Dedifferentiated amniotic fluid mesenchymal stem cell (primary cell): ENCODE results near the gene CPO.
"Not testable (repeated sequence)": the region's sequence is repeated elsewhere in the genome, so short reads cannot be mapped to it uniquely, and the experiment has no call there.

Experiments
- DNase-seq: peaks from one replicate; pipeline ENCODE4 v3.0.0-alpha.2; 2016; ENCODE audit errors: extremely low spot score

CPO gene, protein sequence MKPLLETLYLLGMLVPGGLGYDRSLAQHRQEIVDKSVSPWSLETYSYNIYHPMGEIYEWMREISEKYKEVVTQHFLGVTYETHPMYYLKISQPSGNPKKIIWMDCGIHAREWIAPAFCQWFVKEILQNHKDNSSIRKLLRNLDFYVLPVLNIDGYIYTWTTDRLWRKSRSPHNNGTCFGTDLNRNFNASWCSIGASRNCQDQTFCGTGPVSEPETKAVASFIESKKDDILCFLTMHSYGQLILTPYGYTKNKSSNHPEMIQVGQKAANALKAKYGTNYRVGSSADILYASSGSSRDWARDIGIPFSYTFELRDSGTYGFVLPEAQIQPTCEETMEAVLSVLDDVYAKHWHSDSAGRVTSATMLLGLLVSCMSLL

DNA sequence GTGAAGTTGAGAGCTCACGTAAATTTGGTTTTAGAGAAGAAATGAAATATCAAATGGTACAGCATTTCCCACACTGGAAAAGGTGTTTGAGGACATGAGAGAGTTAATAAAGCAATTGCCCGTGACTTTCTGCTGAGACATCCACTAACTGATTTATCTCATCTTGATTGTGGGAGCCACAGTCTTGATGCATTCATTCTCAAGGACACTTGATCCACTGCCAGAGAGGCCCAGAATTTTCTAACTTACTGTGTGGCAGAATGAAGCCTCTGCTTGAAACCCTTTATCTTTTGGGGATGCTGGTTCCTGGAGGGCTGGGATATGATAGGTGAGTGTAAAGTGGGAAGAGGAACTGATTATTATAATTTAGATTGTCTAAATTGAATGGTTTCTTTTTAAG, at the start of gene CPO:
Gene CPO, plus strand, starts transcription at position 179 of the 400 bp plus-strand sequence. Its CDS starts 82 bp downstream, at position 261.
- no peak for DNase-seq

- DNase-seq: no peak
Observed at GRCh38 chr2:206890179-206890578, 49.1 kb upstream of the CPO start.

DNA sequence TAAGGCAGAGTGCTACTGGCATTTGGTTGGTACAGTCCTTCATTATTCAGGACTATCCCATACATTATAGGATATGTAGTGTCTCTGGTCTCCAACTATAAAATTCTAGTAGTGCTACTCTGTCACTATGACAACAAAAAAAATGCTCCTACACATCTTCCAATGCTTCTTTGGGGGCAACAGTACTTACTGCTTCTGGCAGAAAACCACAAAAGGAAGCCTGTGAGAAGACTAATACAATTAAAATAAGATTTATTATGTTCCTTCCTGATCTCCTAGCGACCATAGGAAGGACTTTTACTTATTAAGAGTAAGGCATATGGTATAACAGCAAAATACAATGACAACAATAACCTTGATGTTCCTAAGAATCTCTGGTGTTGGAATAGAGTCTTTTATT, 48.4 kb upstream of the CPO start:
- DNase-seq: no peak

DNA sequence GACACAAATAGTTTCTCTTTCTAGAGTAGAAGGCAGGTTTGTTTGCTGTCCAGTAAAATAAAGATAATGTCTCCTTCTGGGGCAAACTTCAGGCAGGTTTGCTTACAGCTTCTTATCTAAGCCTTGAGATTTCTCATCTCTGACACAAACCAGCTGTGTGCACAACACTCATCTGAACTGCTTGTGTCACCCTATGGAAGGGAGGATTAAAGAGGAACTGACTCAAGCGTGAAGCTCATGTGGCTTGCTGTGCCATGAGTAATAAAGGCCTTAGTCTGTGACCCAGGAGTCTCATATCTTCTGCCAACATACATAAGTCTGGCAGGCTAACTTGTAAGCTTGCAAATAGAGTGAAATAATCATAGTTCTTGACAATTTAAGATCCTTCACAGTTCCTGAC, 24.2 kb upstream of the CPO start:
- peak; percentile 84 for DNase-seq

GRCh38 chr2:206918263-206918662, 21.1 kb upstream of the CPO start:
- no peak for DNase-seq

DNA sequence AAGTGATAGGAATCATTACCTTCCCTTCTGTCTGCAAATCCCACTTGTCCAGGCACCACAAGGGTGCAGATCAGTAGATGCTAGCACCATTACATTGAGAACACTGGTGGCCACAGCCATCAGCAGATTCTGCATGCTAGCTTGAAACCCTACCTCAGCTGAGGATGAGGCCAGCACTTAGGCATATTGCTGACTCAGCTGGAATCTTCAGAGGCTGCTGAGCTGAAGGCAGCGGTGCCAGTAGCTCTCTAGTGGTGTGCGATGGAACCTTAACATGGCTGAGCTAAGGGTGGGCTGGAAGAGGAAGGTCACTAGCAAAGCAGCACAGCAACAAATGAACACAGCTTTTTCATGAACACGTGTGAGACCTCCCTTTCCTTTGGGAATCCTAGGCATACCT, 19.0 kb upstream of the CPO start:
- no peak for DNase-seq

GRCh38 chr2:206920951-206921350, 18.4 kb upstream of the CPO start:
- no peak for DNase-seq

- DNase-seq: no peak
Observed at GRCh38 chr2:206921529-206921928, 17.8 kb upstream of the CPO start.

DNA sequence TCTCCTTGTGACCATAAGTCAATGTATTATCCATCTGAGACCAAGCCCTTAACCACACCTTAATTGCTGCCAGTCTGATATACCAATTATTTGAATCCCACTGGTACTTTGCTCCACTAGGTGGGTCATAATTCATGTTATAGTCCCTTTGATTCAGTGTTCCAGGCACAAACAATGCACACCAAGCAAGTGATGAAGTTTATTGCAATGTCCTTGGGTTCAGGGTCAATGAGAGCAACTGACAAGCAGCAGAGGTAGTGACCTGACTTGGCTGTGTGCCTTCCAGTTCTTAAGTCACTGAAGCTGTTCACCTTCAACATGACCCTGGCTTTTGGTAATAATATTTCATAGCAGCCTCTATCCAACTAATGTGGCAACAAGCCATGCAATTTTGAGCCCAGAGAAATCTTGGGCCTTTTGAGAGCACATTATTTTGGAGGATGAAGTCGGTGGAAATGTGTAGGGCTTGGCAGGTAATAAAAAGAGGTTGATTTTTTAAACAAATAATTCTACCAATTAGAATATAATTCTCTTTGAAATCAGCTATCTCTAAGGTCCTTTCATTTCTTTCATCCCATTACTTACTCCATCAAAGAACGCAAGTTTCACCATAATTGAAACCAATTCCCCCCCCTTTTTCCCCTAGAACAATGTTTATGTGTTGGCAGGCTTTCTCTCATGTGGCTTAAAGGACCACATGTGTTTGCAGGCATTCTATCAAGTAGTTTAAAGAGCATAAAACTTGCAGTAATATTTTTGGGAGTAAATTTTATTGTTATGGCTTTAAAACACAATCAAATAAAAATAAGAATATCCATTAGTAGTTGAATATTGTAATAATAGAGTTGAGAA, 3.1 kb upstream of the CPO start:
- DNase-seq: no peak

DNA sequence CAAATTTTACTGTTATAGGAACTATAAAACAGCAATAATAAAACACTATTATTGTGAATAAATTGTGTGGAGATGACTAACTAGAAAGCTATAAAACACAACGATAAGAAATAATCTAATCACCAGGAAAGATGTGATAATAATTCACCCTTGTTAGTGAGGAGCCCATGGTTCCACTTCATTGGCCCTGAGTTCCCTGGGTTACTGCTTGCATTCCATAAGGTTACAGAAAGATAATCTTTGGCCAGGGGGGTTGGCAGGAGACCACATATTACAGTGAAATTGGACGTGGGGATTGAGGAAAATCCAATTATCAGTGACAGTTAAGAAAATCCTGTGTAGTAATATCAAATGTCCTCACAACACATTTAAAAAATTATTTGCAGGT, 2.5 kb upstream of the CPO start:
- no peak for DNase-seq

DNA sequence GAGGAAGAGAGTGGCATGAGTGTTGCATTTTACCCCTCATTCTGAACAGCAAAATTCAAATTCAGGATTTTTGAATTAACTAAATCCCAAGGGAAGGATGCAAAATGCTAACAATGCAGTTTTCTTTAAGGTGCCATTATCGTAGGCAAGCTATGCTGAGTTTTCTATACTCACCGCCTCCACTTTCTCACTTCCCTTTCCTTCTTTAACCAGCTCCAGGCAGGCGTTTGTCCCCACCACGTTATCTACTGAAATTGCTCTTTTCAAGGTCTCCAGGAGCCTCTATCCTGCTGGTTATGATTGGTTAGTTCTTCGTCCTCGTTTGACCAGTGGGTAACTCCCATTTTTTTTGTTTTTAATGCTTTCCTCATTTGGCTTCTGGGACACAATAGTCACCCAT, 1.8 kb upstream of the CPO start:
- DNase-seq: no peak

DNA sequence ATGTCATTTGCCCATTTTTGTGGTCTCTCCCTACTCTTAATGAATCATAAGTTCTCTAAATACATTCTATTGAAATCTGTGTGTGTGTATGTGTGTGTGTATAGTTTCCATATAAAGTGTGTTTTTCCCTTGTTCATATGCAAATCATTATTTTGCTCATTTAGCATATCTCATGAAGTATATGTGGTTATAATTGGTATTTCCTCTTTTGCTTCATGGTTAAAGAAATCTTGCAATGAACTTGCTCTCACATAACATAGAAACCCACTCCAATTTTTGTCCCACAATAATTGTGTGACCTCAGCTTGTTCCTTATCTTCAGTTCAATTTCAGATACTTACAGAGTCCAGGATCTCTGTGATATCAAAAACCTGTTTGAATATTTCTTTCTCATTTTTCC, 1.2 kb downstream of the CPO start:
- no peak for DNase-seq

DNA sequence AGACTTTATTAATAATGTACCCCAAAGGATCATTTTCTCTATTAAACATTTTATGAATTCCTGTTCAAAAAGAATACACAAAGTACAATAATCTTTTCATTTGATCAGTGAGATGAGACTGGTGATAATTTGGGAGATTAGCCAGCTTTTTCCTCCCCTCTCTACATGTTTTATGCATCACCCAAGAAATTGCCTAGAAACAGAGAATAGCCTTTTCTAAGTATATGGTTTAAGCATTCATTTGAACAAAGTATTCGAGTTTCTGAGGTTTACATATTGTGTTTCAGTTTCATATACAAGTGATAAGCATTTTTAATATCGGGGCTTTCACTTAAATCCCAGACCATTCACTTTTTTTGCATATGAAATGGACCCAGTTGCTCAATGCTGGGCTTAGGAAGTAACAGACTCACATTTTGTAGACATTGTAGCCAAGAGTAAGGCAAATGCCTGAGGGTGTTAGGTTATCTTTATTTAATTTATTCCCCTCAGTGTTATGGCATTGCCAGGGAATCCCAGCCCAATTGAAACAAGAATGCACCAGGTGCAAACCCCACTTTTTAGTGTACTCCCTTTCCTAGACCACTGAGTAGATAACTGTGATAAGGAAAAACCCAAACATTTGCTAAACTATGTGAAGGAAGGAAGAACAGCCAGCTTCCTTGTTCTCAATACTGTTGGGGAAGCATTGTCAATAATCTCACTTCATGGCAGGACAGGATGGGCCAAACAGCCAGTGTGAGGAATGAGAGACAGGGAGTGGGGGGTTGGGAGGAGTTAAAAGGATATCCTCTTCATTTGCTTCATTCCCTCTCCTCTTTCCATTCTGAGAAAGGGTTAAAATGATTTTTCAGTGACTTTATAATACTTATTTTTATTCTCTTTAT, 3.5 kb downstream of the CPO start:
- DNase-seq: no peak

DNA sequence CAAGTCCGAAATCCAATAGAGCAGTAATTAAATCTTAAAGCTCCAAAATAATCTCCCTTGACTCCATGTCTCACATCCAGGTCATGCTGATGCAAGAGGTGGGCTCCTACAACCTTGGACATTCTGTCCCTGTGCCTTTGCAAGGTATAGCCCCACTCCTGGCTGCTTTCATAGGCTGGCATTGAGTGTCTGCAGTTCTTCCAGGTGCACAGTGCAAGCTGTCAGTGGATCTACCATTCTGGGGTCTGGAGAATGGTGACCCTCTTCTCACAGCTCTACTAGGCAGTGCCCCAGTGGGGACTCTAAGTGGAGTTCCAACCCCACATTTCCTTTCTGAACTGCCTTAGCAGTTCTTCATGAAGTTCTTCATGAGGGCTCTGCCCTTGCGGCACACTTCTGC, 14.1 kb downstream of the CPO start:
- not testable (repeated sequence) for DNase-seq

DNA sequence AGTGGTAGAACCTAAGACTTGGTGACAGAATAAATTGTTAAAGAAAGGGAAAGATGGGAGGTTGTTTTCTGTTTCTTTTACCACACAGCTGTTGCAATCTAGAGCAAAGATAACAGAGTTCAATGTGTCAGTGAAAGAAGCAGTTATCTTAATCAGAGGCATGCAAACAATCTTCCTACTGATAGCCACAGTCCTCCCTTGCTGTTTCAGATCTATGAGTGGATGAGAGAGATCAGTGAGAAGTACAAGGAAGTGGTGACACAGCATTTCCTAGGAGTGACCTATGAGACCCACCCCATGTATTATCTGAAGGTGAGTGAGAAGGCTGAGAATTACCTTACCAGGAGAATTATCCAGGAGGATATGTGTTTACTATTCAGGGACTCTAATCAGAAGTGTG, 15.9 kb downstream of the CPO start:
- DNase-seq: no peak

- no peak for DNase-seq
Observed at GRCh38 chr2:206958261-206958660, 18.9 kb downstream of the CPO start.

GRCh38 chr2:206962966-206963365, 23.6 kb downstream of the CPO start:
- DNase-seq: no peak

DNA sequence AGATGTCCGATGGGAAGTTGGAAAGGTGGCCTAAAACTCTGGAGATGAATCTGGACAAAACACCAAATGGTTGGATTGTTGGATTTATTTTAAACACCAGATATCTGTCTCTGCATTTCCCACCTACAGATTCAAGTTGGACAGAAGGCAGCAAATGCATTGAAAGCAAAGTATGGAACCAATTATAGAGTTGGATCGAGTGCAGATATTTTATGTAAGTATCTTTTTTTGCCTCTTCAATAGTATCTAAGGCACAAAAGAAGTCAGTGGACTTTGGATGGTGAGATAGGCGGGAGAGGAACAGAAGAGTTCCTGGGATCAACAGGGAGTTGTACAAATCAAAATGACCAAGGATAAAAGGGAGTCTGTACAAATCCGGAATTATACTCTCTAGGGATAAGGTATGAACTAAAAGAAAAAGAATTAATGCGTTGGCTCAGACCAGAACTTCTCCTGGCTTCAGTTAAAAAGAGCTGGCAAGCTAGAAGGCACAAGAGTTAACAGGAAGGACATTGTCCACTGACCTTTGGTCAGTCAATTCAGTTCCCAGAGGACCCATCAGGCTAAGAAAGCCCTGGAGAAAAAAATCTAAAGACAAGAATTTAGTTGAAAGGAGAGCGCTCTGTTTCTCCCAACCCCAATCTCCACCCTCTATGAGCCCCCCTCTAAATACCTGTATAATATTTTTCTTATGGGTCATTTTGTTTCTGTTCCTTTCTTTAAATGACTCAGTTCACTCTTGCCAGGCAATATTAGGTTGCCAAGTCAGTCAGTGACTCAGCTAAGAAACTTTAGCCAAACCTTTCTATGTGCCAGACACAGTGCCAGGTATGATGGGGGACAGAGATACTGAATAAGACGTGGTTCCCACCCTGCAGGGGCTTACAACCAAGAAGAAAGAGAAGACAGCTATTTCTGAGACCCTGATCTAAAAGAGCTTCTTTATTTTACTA, 29.1 kb downstream of the CPO start:
- no peak for DNase-seq

- DNase-seq: no peak
Observed at GRCh38 chr2:206969192-206969591, 29.9 kb downstream of the CPO start.

DNA sequence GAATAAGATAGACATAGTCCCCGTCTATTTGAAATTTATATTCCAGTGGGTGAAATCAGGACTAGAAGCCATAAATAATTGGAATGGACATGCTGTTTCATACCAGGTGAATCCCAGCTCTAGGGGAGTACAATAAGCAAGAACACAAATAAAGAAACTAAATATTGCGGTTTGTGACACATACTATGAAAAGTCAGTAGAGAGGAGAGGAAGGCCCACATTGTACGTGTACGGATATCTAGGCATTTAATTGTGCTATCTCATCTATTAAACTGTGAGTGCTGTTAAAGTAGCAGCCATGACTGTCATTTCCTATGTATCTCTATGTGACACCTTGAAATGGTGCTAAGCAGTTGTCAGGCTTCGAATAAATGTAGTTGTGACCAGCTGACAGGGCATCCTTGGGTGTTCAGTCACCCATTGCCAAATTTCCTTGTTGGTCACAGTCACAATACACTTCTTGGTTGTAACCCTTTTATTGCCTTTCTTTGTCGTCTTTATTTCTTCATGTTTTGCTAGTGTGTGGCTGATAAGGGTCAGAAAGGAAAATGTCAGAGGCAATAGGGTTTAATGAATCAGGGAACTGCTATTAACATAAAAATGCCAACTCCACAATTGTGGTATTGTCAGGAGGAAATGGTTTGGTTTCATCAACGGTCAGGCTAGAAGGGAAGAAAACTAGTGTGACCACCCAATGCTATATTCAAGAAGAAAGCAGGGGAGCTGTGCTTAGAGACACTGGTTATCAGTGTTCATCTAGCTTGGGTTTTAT, 31.5 kb downstream of the CPO start:
- DNase-seq: no peak
